GM12875 (cell line): ENCODE data around the gene TXNIP.

Source experiments
- H3K4me3 ChIP-seq: one replicate; pipeline ENCODE4 v1.5.1; 2011; ENCODE audit warnings: low read depth, low read length, control low read depth
- TF ChIP-seq, protein P1 (sequence below): IDR thresholded peaks from 2 replicates; pipeline ENCODE4 v1.5.1; 2011; ENCODE audit warnings: low read depth, mild to moderate bottlenecking, control low read depth, inconsistent platforms, low read length, moderate library complexity, borderline replicate concordance; ENCODE audit not compliant: insufficient read depth

The TXNIP gene

GRCh38 chr1:146020058-146021049 is 24.0 kb upstream of the TXNIP start:
- TF ChIP-seq, protein P1, sequence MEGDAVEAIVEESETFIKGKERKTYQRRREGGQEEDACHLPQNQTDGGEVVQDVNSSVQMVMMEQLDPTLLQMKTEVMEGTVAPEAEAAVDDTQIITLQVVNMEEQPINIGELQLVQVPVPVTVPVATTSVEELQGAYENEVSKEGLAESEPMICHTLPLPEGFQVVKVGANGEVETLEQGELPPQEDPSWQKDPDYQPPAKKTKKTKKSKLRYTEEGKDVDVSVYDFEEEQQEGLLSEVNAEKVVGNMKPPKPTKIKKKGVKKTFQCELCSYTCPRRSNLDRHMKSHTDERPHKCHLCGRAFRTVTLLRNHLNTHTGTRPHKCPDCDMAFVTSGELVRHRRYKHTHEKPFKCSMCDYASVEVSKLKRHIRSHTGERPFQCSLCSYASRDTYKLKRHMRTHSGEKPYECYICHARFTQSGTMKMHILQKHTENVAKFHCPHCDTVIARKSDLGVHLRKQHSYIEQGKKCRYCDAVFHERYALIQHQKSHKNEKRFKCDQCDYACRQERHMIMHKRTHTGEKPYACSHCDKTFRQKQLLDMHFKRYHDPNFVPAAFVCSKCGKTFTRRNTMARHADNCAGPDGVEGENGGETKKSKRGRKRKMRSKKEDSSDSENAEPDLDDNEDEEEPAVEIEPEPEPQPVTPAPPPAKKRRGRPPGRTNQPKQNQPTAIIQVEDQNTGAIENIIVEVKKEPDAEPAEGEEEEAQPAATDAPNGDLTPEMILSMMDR = no peak
- H3K4me3 ChIP-seq = no peak overlapping the region

DNA sequence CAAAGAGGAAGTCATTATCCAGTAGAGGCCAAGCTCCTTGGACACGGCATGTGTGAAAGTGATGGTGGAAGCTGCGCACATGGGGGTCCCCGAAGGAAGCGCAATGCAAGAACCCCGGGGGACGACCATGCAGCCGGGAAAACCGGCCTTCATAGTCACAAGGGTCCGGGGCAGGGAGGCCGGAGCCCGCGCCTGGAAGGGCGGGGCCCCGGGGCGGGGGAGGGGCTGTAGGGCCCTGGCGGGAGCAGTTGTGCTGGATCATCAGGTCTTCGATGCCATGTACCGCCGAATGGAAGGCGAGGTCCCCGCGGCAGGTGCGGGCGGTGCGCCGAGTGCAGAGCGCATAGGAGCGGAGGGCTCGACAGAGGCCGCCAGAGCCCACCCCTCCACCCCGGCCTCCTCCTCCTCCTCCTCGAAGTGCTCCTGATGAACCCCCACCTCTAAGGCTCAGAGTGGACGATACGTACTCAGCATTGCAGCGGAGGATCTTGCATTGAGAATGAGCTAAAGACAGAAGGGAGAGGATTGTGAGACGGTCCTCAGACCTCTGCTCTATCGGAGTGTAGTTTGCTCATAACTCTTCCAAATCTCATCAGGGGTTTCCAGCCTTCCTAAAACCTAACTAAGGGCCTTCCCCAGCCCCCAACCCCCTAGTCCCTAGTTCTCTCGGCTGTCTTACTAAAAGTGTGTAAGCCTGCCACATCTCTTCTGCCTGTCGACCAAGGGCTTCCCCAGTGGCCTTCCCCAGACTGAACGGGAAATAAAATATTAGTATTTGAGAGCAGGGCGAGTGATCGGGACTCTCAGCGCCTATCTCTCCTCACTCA is 23.1 kb upstream of the TXNIP start:
- no peak overlapping the region for H3K4me3 ChIP-seq
- TF ChIP-seq, protein P1 = no peak

DNA sequence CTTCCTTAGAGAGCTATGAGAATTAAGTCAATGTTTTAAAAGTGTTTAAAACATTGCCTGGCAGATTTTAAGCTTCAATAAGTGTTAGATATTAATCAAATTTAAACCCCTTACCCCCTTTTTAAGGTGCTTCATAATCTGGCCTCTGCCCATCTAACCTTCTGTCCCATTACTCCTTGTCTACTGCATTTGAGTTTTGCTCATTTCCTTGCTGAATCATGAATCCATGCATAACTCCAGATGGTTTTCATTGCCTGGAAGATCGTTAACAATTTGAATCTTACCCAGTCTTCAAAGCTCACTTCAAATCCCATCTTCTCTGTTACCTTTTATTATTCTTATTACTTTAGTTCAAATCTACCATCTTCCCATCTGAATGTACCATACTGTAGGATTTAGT is 20.5 kb upstream of the TXNIP start:
- no peak overlapping the region for H3K4me3 ChIP-seq
- TF ChIP-seq, protein P1 = no peak

- H3K4me3 ChIP-seq = no peak overlapping the region
- TF ChIP-seq, protein P1 = no peak
Measured at GRCh38 chr1:146013559-146013922, 17.2 kb upstream of the TXNIP start.

DNA sequence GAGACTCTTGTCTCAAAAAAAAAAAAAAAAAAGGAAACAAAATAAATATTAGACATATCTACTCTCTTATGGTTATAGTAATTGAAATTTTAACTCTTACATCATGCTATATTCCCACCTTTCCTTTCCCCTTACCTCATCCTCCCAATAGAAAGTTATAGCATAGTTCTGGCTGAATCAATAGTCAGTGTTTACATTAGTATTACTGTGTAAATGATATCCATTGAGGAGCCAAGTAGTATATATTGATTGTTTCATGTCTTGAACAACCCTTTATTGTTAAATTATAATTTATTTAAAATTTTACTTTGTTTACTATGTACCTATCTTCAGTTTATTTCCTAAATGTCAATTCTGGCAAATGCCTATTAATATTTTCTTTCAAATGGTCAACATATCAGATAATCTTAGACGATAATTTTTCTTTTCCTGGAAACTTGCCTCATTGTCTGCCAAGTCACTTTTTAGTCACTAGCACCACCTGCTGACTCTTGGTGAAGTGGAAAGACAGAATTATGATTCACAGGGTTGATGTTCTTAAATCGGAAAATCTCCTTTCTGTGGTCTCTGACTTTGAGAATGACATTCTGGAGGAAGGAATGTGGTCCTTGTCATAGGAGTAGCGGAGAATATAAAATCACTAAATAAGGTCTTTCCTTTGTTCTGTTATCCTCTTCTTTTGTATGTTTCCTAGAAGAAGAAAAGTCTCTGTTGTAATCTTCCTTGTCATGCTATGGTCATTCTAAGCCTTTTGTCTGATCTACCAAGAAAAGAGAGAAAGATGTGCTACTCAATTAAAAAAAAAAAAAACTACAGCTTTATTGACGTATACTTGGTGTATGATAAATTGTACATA is 16.6 kb upstream of the TXNIP start:
- no peak overlapping the region for H3K4me3 ChIP-seq

GRCh38 chr1:146010126-146010738 is 13.9 kb upstream of the TXNIP start:
- H3K4me3 ChIP-seq = no peak overlapping the region
- TF ChIP-seq, protein P1 = no peak

More for the DNA sequence above, 16.6 kb upstream of the TXNIP start:
- TF ChIP-seq, protein P1 = peak; percentile 51; the same call in 1 of the 2 replicates
